A673 (cell line): ENCODE measurements around the gene STXBP5. TPM values are rescaled to one million over a fixed set of nuclear protein-coding genes. Genes with fewer than 3 reads are reported as not detected.

Experiments
- BruUV-seq: library from RNA; stranded (reverse); fragments of 400-500 nt; replicated peaks from 2 replicates; lab custom pipeline; 2021; lab: Mats Ljungman, UMichigan
- CTCF ChIA-PET: fragments of 300-600 bp; sonication (Branson Sonifier 250); formaldehyde crosslinking; loops from one replicate; lab custom pipeline; 2022; ENCODE audit warnings: antibody characterized with exemption; lab: Charles Lee
- POLR2A ChIA-PET: fragments of 300-600 bp; sonication (Branson Sonifier 250); formaldehyde crosslinking; loops from one replicate; lab custom pipeline; 2022; ENCODE audit warnings: antibody characterized with exemption; ENCODE audit not compliant: low non-redundant PET; lab: Charles Lee
- DNase-seq: peaks from one replicate; pipeline ENCODE4 v3.0.0-alpha.2; 2015; ENCODE audit warnings: low spot score
- H3K27ac ChIP-seq: fragments of 200-600 bp; sonication (generic); 2 replicates; pipeline ENCODE4 v1.5.1; 2016; ENCODE audit warnings: mixed run types, low read depth, mild to moderate bottlenecking, mixed read lengths, antibody characterized with exemption, low read length; ENCODE audit not compliant: poor library complexity, severe bottlenecking
- H3K27me3 ChIP-seq: fragments of 200-600 bp; sonication (generic); replicated peaks from 2 replicates; pipeline ENCODE4 v1.6.1; 2017; ENCODE audit warnings: mixed run types, low read depth, mild to moderate bottlenecking, mixed read lengths, antibody characterized with exemption, low read length; ENCODE audit not compliant: insufficient read depth, poor library complexity
- H3K36me3 ChIP-seq: fragments of 200-600 bp; sonication (generic); 2 replicates; pipeline ENCODE4 v1.6.1; 2016; ENCODE audit warnings: mixed run types, mild to moderate bottlenecking, mixed read lengths, antibody characterized with exemption, low read length; ENCODE audit not compliant: insufficient read depth, poor library complexity, severe bottlenecking
- H3K4me1 ChIP-seq: fragments of 200-600 bp; sonication (generic); 2 replicates; pipeline ENCODE4 v1.6.1; 2017; ENCODE audit warnings: mixed run types, mild to moderate bottlenecking, mixed read lengths, antibody characterized with exemption, low read length; ENCODE audit not compliant: insufficient read depth, poor library complexity, severe bottlenecking
- H3K4me3 ChIP-seq: fragments of 200-600 bp; sonication (generic); 2 replicates; pipeline ENCODE4 v1.5.1; 2016; ENCODE audit warnings: low read depth, mixed run types, mild to moderate bottlenecking, mixed read lengths, low read length; ENCODE audit not compliant: poor library complexity, severe bottlenecking
- H3K9me3 ChIP-seq: fragments of 200-600 bp; sonication (generic); 2 replicates; pipeline ENCODE4 v1.6.1; 2016; ENCODE audit warnings: mixed run types, low read depth, mild to moderate bottlenecking, mixed read lengths, antibody characterized with exemption, low read length; ENCODE audit not compliant: poor library complexity, severe bottlenecking
- CTCF ChIP-seq: fragments of 300-800, 200-600 bp; sonication (generic); conservative IDR thresholded peaks from 2 replicates; pipeline ENCODE4 v1.5.1; 2017; ENCODE audit warnings: low read depth, mild to moderate bottlenecking, antibody characterized with exemption, low read length, moderate library complexity, mixed read lengths
- EZH2 ChIP-seq: fragments of 200-600 bp; sonication (generic); IDR thresholded peaks from 2 replicates; pipeline ENCODE4 v1.6.1; 2017; ENCODE audit warnings: borderline replicate concordance, low read depth, mild to moderate bottlenecking, mixed read lengths, antibody characterized with exemption, low read length; ENCODE audit not compliant: poor library complexity, severe bottlenecking
- intact Hi-C: fragments of 100-400 bp; cut with micrococcal nuclease; formaldehyde crosslinking; loops from one replicate; pipeline ENCODE4 v1.10.0; 2022; ENCODE audit not compliant: unreplicated experiment
- total RNA-seq: library from RNA; stranded (reverse); gene quantifications from 2 replicates; pipeline ENCODE4 v1.2.3, GENCODE V29; 2021

Gene STXBP5
- total RNA-seq, 1 experiment from 2014 or later: 14.5 TPM

GRCh38 chr6:147207351-147207750 is 3.1 kb downstream of the STXBP5 start:
- Histone ChIP-seq H3K4me3 (no peak overlapping the region), H3K27me3 (no peaks in the 10 kb centered on the region), H3K27ac (no peak overlapping the region), H3K4me1 (peaks cover 14% of the 10 kb centered on the region), H3K36me3 (no peaks in the 10 kb centered on the region), H3K9me3 (no peaks in the 10 kb centered on the region)
- ChIA-PET CTCF (no interaction called here), POLR2A (no interaction called here)
- no TSS peak for BruUV-seq
- no peak for DNase-seq
- no peak for TF ChIP-seq EZH2
- no peak for TF ChIP-seq CTCF
- intact Hi-C loops: loop anchor here (10.0 kb wide), 1 partner anchor 323 kb away; no protein-coding TSS in a partner anchor

GRCh38 chr6:147207837-147208754 is 3.9 kb downstream of the STXBP5 start:
- CTCF ChIA-PET: no interaction called here
- TF ChIP-seq EZH2 (no peak), CTCF (no peak)
- peaks cover 14% of the 10 kb centered on the region for H3K4me1 ChIP-seq
- no peaks in the 10 kb centered on the region for H3K36me3 ChIP-seq
- H3K27me3 ChIP-seq: no peaks in the 10 kb centered on the region
- no peaks in the 10 kb centered on the region for H3K9me3 ChIP-seq
- H3K4me3 ChIP-seq: no peak overlapping the region
- no peak for DNase-seq
- POLR2A ChIA-PET: no interaction called here
- BruUV-seq: no TSS peak
- intact Hi-C loops: loop anchor here (10.0 kb wide), 1 partner anchor 323 kb away; no protein-coding TSS in a partner anchor
- no peak overlapping the region for H3K27ac ChIP-seq

- Histone ChIP-seq H3K27ac (no peak overlapping the region), H3K9me3 (no peaks in the 10 kb centered on the region), H3K4me3 (no peak overlapping the region), H3K4me1 (peaks cover 14% of the 10 kb centered on the region), H3K36me3 (no peaks in the 10 kb centered on the region), H3K27me3 (no peaks in the 10 kb centered on the region)
- no TSS peak for BruUV-seq
- CTCF ChIA-PET: no interaction called here
- no peak for TF ChIP-seq EZH2
- no peak for TF ChIP-seq CTCF
- no peak for DNase-seq
- POLR2A ChIA-PET: no interaction called here
- intact Hi-C loops: loop anchor here (10.0 kb wide), 1 partner anchor 325 kb away; no protein-coding TSS in a partner anchor
These were observed 5.7 kb downstream of the STXBP5 start for GRCh38 chr6:147209762-147210449.
